Prostate gland (tissue), 2 donors: ENCODE results near the gene MBP. TPM values are rescaled to one million over a fixed set of nuclear protein-coding genes. Genes with fewer than 3 reads are reported as not detected.

Experiments
- DNase-seq: peaks from one replicate; pipeline ENCODE4 v3.0.0-alpha.2; 2019; ENCODE audit warnings: low spot score
- H3K27ac ChIP-seq, 2 donors: fragments of 200-600 bp; sonication (generic); 2 replicates each; pipeline ENCODE4 v1.5.1; 2017 to 2019
- H3K27me3 ChIP-seq: fragments of 200-600 bp; sonication (generic); replicated peaks from 2 replicates; pipeline ENCODE4 v1.5.1; 2019; ENCODE audit not compliant: insufficient read depth
- H3K36me3 ChIP-seq, 2 donors: fragments of 200-600 bp; sonication (generic); 1 replicate in 1 of 2; 2 replicates in 1 of 2; pipeline versions ENCODE4 v1.5.1 to v1.8.1; 2017 to 2019
- H3K4me1 ChIP-seq: fragments of 200-600 bp; sonication (generic); replicated peaks from 2 replicates; pipeline ENCODE4 v1.5.1; 2019
- H3K4me3 ChIP-seq, 2 donors: fragments of 200-600 bp; sonication (generic); 2 replicates each; pipeline ENCODE4 v1.5.1; 2017 to 2019
- H3K9me3 ChIP-seq: fragments of 200-600 bp; sonication (generic); 2 replicates; pipeline ENCODE4 v1.5.1; 2017
- POLR2A ChIP-seq: fragments of 450-650 bp; IDR thresholded peaks from one replicate; pipeline ENCODE4 v1.6.1; 2016; ENCODE audit warnings: antibody characterized with exemption, mild to moderate bottlenecking
- POLR2AphosphoS5 ChIP-seq: sonication (generic); formaldehyde crosslinking; IDR thresholded peaks from one replicate; pipeline ENCODE4 v1.6.1; 2017; ENCODE audit warnings: antibody characterized with exemption
- WGBS: methylation state at CpG from one replicate; pipeline ENCODE4 v1.1.5; 2018; 5-methylcytosine and 5-hydroxymethylcytosine counted together
- intact Hi-C: fragments of 100-400 bp; cut with DNase I; formaldehyde crosslinking; loops from one replicate; pipeline ENCODE4 v1.14.2; 2022
- total RNA-seq, 2 donors: library from RNA; depleted of rRNA; stranded (reverse); fragments of >200 nt; gene quantifications; one replicate each; pipeline ENCODE4 v1.1.0, GENCODE V29; 2016
- TF ChIP-seq, protein P1 (sequence below), 4 experiments: fragments of 200-600 bp in 2 of 4; fragments of 450-650 bp in 2 of 4; sonication (generic) in 2 of 4; IDR thresholded peaks; 1 replicate in 3 of 4; 2 replicates in 1 of 4; pipeline ENCODE4 v1.5.1; 2016 to 2019; ENCODE audit warnings: antibody characterized with exemption in 4 of 4, mild to moderate bottlenecking in 2 of 4, moderate library complexity in 2 of 4

MBP gene
- total RNA-seq, 2 donors from 2014 or later: 19.8 to 43.5 TPM

DNA sequence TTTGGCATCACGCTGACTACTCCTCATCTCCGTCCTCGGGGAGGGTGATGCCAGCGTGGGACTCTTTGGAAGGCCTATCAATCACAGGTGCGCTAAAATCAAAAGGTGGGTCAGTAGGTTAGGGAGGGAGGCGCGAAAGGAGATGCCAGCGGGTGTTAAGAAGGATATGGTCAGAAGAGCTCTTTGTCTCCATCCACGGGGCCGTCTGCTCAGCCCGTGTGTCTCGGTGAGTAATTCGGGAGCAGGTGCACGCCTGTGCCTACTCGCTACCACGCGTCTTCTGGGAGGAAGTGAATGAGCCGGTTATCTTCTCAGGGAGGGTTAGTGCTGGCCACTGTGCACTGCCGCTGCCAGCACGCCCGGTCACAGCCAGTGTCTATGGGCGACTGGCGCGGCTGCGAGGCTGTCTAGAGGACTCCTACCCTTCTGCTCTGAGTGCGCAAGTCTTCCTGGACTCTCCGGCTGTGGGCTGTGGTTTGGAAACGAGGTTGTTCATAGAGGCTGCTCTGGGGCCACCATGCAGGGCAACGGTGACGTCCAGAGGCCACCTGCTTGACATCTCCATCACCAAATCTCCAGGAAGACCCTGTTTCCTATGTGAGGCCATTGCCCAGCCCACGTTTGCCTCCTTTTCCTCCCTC is 153.4 kb downstream of the MBP start:
- Histone ChIP-seq H3K4me3 (no peak overlapping the region), H3K27me3 (no peaks in the 10 kb centered on the region), H3K36me3 (no peaks in the 10 kb centered on the region), H3K9me3 (no peaks in the 10 kb centered on the region), H3K27ac (peak overlapping the region in 1 of 2 donors; percentile 29), H3K4me1 (no peaks in the 10 kb centered on the region)
- TF ChIP-seq, protein P1, sequence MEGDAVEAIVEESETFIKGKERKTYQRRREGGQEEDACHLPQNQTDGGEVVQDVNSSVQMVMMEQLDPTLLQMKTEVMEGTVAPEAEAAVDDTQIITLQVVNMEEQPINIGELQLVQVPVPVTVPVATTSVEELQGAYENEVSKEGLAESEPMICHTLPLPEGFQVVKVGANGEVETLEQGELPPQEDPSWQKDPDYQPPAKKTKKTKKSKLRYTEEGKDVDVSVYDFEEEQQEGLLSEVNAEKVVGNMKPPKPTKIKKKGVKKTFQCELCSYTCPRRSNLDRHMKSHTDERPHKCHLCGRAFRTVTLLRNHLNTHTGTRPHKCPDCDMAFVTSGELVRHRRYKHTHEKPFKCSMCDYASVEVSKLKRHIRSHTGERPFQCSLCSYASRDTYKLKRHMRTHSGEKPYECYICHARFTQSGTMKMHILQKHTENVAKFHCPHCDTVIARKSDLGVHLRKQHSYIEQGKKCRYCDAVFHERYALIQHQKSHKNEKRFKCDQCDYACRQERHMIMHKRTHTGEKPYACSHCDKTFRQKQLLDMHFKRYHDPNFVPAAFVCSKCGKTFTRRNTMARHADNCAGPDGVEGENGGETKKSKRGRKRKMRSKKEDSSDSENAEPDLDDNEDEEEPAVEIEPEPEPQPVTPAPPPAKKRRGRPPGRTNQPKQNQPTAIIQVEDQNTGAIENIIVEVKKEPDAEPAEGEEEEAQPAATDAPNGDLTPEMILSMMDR (IDR thresholded peaks at IDR 0.05): no peak
- TF ChIP-seq POLR2AphosphoS5 (no peak), POLR2A (no peak)
- no peak for DNase-seq
- intact Hi-C loops: no loop called here
- 95% methylated on average over 31 of the region's 31 CpGs for WGBS

DNA sequence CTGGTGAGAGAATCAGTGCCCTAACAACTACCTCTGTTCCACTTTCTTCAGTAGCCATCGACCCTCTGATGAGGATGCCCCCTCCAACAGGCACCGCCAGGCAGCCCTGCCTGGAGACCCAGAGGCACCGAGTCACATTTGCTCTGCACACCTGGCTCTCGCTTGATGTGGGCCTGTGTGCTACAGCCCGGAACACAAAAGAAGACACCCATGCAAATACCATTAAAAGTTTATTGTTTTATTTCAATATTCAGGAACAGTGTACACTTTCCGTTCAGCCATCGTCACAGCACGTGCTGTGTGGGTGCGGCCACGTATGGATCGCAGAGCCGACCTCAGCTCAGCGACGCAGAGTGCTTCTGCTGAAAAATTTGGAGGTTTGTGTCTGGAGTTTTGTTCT is 154.0 kb downstream of the MBP start:
- intact Hi-C loops: no loop called here
- Histone ChIP-seq H3K4me1 (no peaks in the 10 kb centered on the region), H3K9me3 (no peaks in the 10 kb centered on the region), H3K36me3 (no peaks in the 10 kb centered on the region), H3K27ac (peak overlapping the region in 1 of 2 donors; percentile 29), H3K27me3 (no peaks in the 10 kb centered on the region), H3K4me3 (no peak overlapping the region)
- DNase-seq: peak; percentile 32
- WGBS: 63% methylated on average over 14 of the region's 14 CpGs
- peak; percentile 82 for TF ChIP-seq POLR2AphosphoS5
- TF ChIP-seq POLR2A: no peak
- TF ChIP-seq, protein P1 (IDR thresholded peaks at IDR 0.05): no peak

DNA sequence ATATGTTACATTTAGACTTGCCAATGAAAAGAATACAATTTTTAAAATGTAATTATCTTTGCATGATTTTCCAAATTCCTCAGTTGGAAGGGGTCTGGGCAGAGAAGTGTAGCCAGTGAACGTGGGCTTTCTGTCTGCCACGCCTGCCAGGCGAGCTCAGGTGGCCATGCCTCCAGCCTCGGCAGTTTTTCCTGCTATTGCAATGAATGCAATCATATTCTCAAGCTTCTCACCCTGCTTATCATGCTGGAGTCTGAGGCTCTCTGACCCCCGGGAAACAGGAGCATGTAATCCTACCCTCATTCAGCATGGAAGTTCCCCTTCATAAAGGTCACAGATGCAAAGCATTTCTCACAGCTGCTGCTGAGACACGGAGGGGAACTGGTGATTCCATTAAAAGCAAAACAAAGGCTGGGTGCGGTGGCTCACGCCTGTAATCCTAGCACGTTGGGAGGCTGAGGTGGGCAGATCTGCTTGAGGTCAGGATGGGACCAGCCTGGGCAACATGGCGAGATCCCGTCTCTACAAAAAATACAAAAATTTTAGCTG is 154.8 kb downstream of the MBP start:
- no peaks in the 10 kb centered on the region for H3K27me3 ChIP-seq
- intact Hi-C loops: no loop called here
- H3K27ac ChIP-seq: no peak overlapping the region
- H3K9me3 ChIP-seq: no peaks in the 10 kb centered on the region
- H3K4me1 ChIP-seq: no peaks in the 10 kb centered on the region
- DNase-seq: no peak
- H3K4me3 ChIP-seq: no peak overlapping the region
- WGBS: 76% methylated on average over 11 of the region's 11 CpGs
- TF ChIP-seq, protein P1 (IDR thresholded peaks at IDR 0.05): no peak
- no peak for TF ChIP-seq POLR2A
- TF ChIP-seq POLR2AphosphoS5: no peak
- no peaks in the 10 kb centered on the region for H3K36me3 ChIP-seq

DNA sequence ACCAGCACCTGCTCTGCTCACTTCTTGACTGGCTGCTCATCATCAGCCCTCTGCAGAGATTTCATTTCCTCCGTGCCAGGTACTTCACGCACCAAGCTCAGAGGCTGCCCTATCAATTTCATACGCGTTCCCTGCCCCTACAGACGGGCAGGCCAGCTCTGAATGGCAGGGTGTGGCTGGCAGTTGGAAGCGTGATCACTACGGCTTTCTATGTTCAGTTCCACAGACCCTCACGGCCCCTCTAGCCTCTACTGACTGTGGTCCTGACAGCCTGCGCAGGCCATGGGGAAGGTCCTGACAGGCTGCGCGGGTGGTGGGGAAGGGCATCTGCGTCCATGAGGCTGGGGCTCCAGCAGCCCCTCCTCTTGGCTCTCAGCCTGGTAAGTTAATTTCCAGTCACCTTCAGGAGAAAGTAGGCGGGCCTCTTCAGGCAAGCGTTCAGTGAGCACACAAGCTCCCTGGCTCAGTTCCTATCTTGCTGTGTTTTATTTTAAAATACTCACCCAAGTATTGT is 155.4 kb downstream of the MBP start:
- TF ChIP-seq POLR2AphosphoS5 (no peak), POLR2A (no peak)
- TF ChIP-seq, protein P1 (IDR thresholded peaks at IDR 0.05): no peak
- Histone ChIP-seq H3K27me3 (no peaks in the 10 kb centered on the region), H3K4me3 (no peak overlapping the region), H3K36me3 (no peaks in the 10 kb centered on the region), H3K9me3 (no peaks in the 10 kb centered on the region), H3K27ac (no peak overlapping the region), H3K4me1 (no peaks in the 10 kb centered on the region)
- 66% methylated on average over 14 of the region's 14 CpGs for WGBS
- no peak for DNase-seq
- intact Hi-C loops: no loop called here
